SK-MEL-5 (cell line): ENCODE measurements around the gene PRKCA. TPM values are rescaled to one million over a fixed set of nuclear protein-coding genes. Genes with fewer than 3 reads are reported as not detected.
"Not testable (repeated sequence)": the region's sequence is repeated elsewhere in the genome, so short reads cannot be mapped to it uniquely, and the experiment has no call there.

ENCODE experiments used
- DNase-seq: peaks from one replicate; pipeline ENCODE4 v3.0.0-alpha.2; 2016; ENCODE audit warnings: low read depth, low spot score
- in situ Hi-C: cut with HindIII; loops from 2 replicates; pipeline ENCODE4 v1.10.0; 2016; ENCODE audit warnings: low sequenced_read_pairs, high pct_unique_total_duplicates, low pct_unique_long_range_greater_than_20kb
- total RNA-seq: library from RNA; depleted of rRNA; stranded (reverse); fragments of >200 nt; shearing (Covaris generic); gene quantifications from 2 replicates; pipeline ENCODE4 v1.2.3, GENCODE V29; 2014

The PRKCA gene
- total RNA-seq, 1 experiment from 2014 or later = 7.3 TPM

- DNase-seq = no peak
- in situ Hi-C loops = no loop called here
Observed at GRCh38 chr17:66472123-66472522, 169.7 kb downstream of the PRKCA start.

GRCh38 chr17:66474258-66474657 lies 171.8 kb downstream of the PRKCA start:
- in situ Hi-C loops = no loop called here
- no peak for DNase-seq

- no peak for DNase-seq
- in situ Hi-C loops = no loop called here
Observed at GRCh38 chr17:66474806-66475497, 172.5 kb downstream of the PRKCA start.

- no peak for DNase-seq
- in situ Hi-C loops = no loop called here
Observed at GRCh38 chr17:66476014-66476413, 173.6 kb downstream of the PRKCA start.

GRCh38 chr17:66477615-66478283 lies 175.3 kb downstream of the PRKCA start:
- no peak for DNase-seq
- in situ Hi-C loops = no loop called here

- DNase-seq, in situ Hi-C loops: not testable (repeated sequence)
Observed at GRCh38 chr17:66479230-66479889, 176.9 kb downstream of the PRKCA start.

- in situ Hi-C loops = no loop called here
- DNase-seq = no peak
Observed at GRCh38 chr17:66480243-66480642, 177.8 kb downstream of the PRKCA start.

GRCh38 chr17:66480802-66481201 lies 178.4 kb downstream of the PRKCA start:
- in situ Hi-C loops = no loop called here
- DNase-seq = no peak

- in situ Hi-C loops = no loop called here
- DNase-seq = no peak
Observed at GRCh38 chr17:66481271-66481670, 178.9 kb downstream of the PRKCA start.

- DNase-seq = no peak
- in situ Hi-C loops = no loop called here
Observed at GRCh38 chr17:66483906-66484305, 181.5 kb downstream of the PRKCA start.

GRCh38 chr17:66485309-66485947 lies 183.0 kb downstream of the PRKCA start:
- DNase-seq = no peak
- in situ Hi-C loops = no loop called here

- DNase-seq = no peak
- in situ Hi-C loops = no loop called here
Observed at GRCh38 chr17:66487121-66487520, 184.7 kb downstream of the PRKCA start.

GRCh38 chr17:66487981-66488468 lies 185.6 kb downstream of the PRKCA start:
- DNase-seq = no peak
- in situ Hi-C loops = no loop called here

GRCh38 chr17:66488864-66489263 lies 186.5 kb downstream of the PRKCA start:
- in situ Hi-C loops = no loop called here
- DNase-seq = no peak

GRCh38 chr17:66489576-66489975 lies 187.2 kb downstream of the PRKCA start:
- DNase-seq, in situ Hi-C loops: not testable (repeated sequence)

GRCh38 chr17:66491213-66491612 lies 188.8 kb downstream of the PRKCA start:
- in situ Hi-C loops = no loop called here
- no peak for DNase-seq

GRCh38 chr17:66491665-66492064 lies 189.3 kb downstream of the PRKCA start:
- in situ Hi-C loops = no loop called here
- DNase-seq = no peak

- DNase-seq = no peak
- in situ Hi-C loops = no loop called here
Observed at GRCh38 chr17:66492080-66492479, 189.7 kb downstream of the PRKCA start.
